GM19025 (cell line): ENCODE results near the gene MAD1L1.
A peak's percentile ranks its signal among the peaks of the same experiment; 100 is the strongest.

Source experiments
- ATAC-seq: cut with Tn5 transposase; IDR thresholded peaks from one replicate; pipeline ENCODE4 v1.9.1; 2021; ENCODE audit warnings: mild to moderate bottlenecking, low read depth, moderate library complexity; ENCODE audit not compliant: unreplicated experiment

MAD1L1 gene

GRCh38 chr7:1951159-1951536, 281.6 kb downstream of the MAD1L1 start:
- no peak for ATAC-seq

GRCh38 chr7:1950452-1951158, 282.1 kb downstream of the MAD1L1 start:
- no peak for ATAC-seq

DNA sequence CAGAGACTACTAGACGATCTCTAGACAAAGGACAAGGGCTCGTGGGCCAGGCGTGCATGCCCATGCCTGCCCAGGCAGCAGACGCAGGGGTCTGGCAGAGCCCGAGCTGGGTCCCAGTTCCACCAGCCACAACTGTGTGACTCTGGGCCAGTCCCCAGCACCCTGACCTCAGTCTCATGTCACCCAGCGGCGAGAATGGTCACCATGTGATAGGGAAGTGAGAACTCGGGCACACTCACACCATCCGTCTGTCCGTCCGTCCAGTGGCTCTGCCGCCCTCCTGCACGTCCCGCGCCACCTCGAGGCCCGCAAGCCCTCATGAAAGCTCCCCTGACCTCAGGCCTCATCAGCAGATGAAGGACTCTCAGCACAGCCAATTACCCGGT, 282.7 kb downstream of the MAD1L1 start:
- ATAC-seq: no peak

DNA sequence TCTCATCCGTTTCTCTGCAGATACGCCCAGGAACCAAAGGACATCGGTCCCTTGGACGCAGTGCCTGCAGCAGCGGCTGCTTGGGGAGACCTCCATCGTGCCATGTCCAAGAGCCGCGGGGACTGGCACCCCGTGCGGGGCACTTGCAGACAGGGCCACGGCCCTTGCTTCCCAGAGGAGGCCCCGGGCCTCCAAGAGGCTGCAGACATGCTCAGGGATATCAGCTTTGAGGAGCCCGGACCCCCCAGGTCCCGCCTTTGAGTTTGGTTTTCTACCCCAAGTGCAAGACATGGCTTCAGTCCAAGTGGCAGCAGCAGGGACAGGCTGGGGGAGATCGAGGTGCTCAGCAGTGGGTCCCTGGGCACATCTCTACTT, 283.1 kb downstream of the MAD1L1 start:
- ATAC-seq: no peak

- ATAC-seq: no peak
These were observed 283.7 kb downstream of the MAD1L1 start for GRCh38 chr7:1948887-1949680.

DNA sequence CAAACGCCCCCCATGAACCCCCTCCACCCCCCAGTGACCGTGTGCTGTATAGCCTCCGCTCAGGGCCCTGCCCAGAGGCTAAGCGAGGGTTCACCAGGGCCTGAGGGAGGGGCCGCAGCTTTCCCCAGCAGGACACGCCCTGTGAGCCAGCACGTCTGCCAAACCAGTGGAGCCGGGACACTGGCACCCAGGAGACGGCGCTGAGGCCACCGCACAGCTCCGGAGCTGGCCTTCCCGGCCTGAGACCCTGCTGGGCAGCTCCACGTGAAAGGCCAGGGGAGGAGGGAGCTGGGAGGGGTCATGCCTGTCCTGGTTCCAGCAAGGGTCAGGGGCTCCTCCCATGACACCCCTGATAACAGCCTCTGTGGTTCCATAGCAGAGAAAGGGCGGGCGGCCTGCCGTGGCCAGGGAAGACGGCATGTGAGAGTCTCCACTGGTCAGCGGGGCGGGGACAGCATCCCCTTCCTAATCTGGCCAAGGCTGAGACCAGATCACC, 284.4 kb downstream of the MAD1L1 start:
- ATAC-seq: no peak

GRCh38 chr7:1947586-1948217, 285.0 kb downstream of the MAD1L1 start:
- ATAC-seq: no peak

GRCh38 chr7:1946773-1947450, 285.8 kb downstream of the MAD1L1 start:
- no peak for ATAC-seq

- ATAC-seq: no peak
These were observed 286.5 kb downstream of the MAD1L1 start for GRCh38 chr7:1946025-1946772.

GRCh38 chr7:1945558-1945957, 287.2 kb downstream of the MAD1L1 start:
- no peak for ATAC-seq

GRCh38 chr7:1944619-1945210, 288.0 kb downstream of the MAD1L1 start:
- ATAC-seq: no peak

DNA sequence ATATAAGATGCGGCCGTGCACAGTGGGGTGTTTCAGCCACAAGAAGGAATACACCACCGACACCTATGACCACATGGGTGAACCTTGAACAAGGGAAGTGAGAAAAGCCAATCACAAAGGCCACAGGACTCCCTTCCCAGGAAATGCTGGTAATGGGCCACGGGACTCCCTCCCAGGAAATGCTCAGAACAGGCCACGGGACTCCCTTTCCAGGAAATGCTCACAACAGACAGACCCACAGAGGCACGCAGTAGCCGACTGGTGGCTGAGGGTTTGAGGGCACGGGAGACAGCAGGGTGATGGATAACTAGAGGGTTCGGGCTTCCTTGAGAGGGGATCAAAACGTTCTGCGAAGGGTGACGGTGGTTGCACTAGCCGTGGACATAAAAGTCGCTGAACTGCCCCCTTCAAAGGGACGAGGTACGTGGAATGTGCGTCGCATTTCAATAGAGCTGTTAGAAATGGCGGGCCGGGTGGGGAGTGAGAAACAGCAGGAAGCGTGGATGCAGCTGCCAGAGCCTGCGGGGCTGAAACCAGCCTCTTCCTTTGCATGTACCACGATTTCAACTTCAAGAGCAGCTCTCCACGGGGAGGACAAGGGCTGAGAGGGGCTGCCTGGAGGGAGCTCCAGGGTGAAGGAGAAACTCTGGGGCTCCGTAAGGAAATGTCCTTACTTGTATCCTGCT, 288.7 kb downstream of the MAD1L1 start:
- ATAC-seq: no peak

DNA sequence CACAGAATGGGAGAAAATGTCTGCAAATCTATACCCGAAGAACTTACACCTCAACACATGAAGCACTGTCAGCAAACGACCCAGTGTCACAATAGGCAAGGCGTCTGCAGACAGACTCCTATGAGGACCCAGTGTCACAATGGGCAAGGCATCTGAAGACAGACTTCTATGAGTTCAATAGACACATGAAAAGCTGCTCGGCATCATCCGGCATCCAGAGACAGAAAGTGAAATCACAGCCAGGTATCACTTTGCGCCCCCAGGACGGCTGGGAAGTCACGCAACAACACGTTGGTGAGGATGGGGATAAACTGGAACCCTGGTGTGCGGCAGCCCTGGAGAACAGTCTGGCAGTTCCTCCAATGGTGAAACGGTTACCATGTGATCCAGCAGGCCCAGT, 289.4 kb downstream of the MAD1L1 start:
- no peak for ATAC-seq

DNA sequence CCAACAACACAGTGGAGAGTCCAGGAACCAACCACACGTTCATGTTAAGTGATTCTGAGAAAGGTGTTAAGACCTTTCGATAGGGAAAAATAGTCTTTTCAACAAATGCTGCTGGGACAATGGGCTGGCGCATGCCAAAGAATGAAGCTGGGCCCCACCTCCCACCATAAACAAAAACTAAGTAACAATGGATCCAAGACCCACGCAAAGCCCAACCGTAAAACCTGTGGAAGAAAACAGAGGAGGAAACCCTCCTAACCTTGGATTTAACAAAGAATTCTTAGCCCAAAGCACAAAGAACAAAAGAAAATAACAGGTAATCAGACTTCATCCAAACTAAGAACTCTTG, 289.8 kb downstream of the MAD1L1 start:
- no peak for ATAC-seq

GRCh38 chr7:1942243-1942940, 290.4 kb downstream of the MAD1L1 start:
- ATAC-seq: no peak

GRCh38 chr7:1941464-1942242, 291.1 kb downstream of the MAD1L1 start:
- ATAC-seq: no peak

DNA sequence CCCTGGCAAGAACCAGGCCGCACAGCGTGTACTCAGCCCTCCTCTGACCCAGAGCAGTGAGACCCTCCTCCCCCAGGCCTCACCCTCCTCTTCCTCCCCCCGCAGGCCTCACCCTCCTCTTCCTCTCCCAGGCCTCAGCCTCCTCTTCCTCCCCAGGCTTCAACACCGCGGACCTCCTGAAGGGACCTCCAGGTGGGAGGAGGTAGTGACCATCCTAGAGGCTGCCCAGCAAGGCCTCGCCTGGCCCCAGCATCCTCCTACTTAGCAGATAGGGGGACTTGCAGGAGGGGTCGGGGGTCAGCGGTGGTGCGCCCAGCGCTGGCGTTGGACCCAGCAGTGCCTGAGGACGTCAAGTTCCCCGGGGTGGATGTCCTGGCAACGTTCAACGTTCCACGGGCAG, 291.9 kb downstream of the MAD1L1 start:
- peak; percentile 15 for ATAC-seq

- peak; percentile 91 for ATAC-seq
These were observed 292.4 kb downstream of the MAD1L1 start for GRCh38 chr7:1940402-1940786.
